HUES6 (cell line): ENCODE measurements around the gene KRTCAP3.
A peak's percentile ranks its signal among the peaks of the same experiment; 100 is the strongest.
"Not testable (repeated sequence)": the region's sequence is repeated elsewhere in the genome, so short reads cannot be mapped to it uniquely, and the experiment has no call there.

Experiments used
- H3K27ac ChIP-seq: 2 replicates; pipeline ENCODE4 v1.7.0; 2013; ENCODE audit warnings: low read depth, mild to moderate bottlenecking, low read length, inconsistent platforms
- H3K27me3 ChIP-seq: 2 replicates; pipeline ENCODE4 v1.6.1; 2013; ENCODE audit warnings: low read length; ENCODE audit not compliant: control insufficient read depth, insufficient read depth
- H3K36me3 ChIP-seq: 2 replicates; pipeline ENCODE4 v1.6.1; 2013; ENCODE audit warnings: low read length; ENCODE audit not compliant: control insufficient read depth, insufficient read depth
- H3K4me1 ChIP-seq: 2 replicates; pipeline ENCODE4 v1.6.1; 2013; ENCODE audit warnings: low read length; ENCODE audit not compliant: control insufficient read depth, insufficient read depth
- H3K4me3 ChIP-seq: 2 replicates; pipeline ENCODE4 v1.5.1; 2013; ENCODE audit warnings: low read depth, low read length
- H3K9ac ChIP-seq: one replicate; pipeline ENCODE4 v1.6.1; 2013; ENCODE audit warnings: mild to moderate bottlenecking, low read length
- H3K9me3 ChIP-seq: 2 replicates; pipeline ENCODE4 v1.6.1; 2013; ENCODE audit warnings: low read depth, low read length; ENCODE audit not compliant: control insufficient read depth, insufficient read depth

The KRTCAP3 gene

DNA sequence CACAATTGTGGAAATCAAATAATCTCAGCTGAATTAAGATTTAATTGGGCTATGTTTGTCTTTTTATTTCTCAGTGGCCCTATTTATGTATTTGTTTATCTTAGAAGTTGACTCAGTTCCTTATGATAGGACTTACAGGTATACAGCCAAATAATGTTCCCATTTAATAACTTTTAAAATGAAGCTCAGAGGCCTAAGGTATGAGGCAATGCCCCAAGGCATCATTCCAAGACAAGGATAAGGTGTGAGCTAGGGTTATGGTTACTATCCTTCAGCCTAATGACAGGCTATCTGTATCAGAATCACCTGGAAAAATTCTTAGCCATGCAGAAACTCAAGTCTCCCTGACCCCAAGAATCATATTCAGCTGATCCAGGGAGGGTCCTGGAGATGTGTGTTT is 21.2 kb upstream of the KRTCAP3 start:
- no peak overlapping the region for H3K9ac ChIP-seq
- no peaks in the 10 kb centered on the region for H3K27me3 ChIP-seq
- H3K27ac ChIP-seq, result no peak overlapping the region
- no peak overlapping the region for H3K4me3 ChIP-seq
- no peaks in the 10 kb centered on the region for H3K9me3 ChIP-seq
- no peaks in the 10 kb centered on the region for H3K4me1 ChIP-seq
- H3K36me3 ChIP-seq, result no peaks in the 10 kb centered on the region

DNA sequence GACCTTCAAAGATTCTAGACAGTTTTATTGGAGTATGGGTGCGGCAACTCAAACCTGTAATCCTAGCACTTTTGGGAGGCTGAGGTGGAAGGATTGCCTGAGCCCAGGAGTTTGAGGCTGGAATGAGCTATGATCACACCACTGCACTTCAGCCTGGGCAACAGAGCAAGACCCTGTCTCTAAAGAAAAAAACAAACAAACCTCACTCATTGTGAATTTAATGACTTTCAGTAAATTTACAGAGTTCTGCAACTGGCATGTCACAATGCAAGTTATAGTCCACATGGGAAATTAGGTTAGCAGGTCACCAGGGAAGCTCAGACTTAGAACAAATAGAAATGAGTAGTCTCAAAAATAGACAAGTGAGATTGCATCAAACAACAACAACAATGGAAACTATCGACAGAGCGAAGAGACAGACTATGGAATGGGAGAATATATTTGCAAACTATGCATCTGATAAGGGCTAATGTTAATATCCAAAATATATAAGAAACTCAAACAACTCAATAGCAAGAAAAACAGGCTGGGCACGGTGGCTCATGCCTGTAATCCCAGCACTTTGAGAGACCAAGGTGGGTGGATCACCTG is 20.4 kb upstream of the KRTCAP3 start:
- Histone ChIP-seq H3K4me3 (no peak overlapping the region), H3K27ac (no peak overlapping the region), H3K27me3 (no peaks in the 10 kb centered on the region), H3K9ac (no peak overlapping the region), H3K36me3 (no peaks in the 10 kb centered on the region), H3K9me3 (no peaks in the 10 kb centered on the region), H3K4me1 (no peaks in the 10 kb centered on the region)

DNA sequence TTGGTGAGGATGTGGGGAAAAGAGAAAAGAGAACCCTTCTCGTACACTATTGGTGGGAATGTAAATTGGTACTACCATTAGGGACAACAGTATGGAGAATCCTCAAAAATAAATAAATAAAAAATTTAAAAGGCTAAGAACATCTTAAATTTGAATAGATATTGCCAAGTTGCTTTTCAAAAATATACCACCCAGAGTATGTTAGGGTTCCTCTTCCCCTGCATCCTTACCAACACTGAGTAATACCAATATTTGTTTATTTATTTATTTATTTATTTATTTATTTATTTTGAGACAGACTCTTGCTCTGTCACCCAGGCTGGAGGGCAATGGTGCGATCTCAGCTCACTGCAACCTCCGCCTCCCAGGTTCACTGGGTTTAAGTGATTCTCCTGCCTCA is 19.2 kb upstream of the KRTCAP3 start:
- Histone ChIP-seq H3K4me3 (no peak overlapping the region), H3K27me3 (no peaks in the 10 kb centered on the region), H3K9me3 (no peaks in the 10 kb centered on the region), H3K27ac (no peak overlapping the region), H3K36me3 (no peaks in the 10 kb centered on the region), H3K4me1 (no peaks in the 10 kb centered on the region), H3K9ac (no peak overlapping the region)

GRCh38 chr2:27425039-27425438 is 17.1 kb upstream of the KRTCAP3 start:
- not testable (repeated sequence) for H3K4me3 ChIP-seq, H3K27ac ChIP-seq, H3K36me3 ChIP-seq, H3K9ac ChIP-seq, H3K9me3 ChIP-seq, H3K4me1 ChIP-seq, H3K27me3 ChIP-seq

DNA sequence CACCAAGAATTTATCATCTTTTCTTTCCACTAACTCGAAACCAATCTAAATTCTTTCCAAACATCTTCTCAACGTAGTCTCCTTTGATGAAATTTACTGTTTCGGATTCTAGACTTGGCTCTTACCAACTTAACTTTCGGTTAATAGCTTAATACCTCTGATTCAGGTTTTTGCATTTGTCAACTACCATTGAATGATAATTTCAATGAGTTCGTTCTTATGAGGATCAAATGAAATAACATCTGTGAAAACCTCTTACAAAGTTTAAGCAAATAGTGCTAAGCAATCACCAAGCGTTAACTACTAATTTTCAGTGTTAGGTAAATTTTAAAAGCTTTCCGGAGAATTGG is 14.3 kb upstream of the KRTCAP3 start:
- Histone ChIP-seq H3K27ac (peak overlapping the region; percentile 92; the same call in 1 of the 2 replicates), H3K4me3 (peak overlapping the region; percentile 97), H3K9ac (peak overlapping the region; percentile 96), H3K27me3 (no peaks in the 10 kb centered on the region), H3K36me3 (no peaks in the 10 kb centered on the region), H3K4me1 (peaks cover 7% of the 10 kb centered on the region; the same call in 1 of the 2 replicates), H3K9me3 (no peaks in the 10 kb centered on the region)

DNA sequence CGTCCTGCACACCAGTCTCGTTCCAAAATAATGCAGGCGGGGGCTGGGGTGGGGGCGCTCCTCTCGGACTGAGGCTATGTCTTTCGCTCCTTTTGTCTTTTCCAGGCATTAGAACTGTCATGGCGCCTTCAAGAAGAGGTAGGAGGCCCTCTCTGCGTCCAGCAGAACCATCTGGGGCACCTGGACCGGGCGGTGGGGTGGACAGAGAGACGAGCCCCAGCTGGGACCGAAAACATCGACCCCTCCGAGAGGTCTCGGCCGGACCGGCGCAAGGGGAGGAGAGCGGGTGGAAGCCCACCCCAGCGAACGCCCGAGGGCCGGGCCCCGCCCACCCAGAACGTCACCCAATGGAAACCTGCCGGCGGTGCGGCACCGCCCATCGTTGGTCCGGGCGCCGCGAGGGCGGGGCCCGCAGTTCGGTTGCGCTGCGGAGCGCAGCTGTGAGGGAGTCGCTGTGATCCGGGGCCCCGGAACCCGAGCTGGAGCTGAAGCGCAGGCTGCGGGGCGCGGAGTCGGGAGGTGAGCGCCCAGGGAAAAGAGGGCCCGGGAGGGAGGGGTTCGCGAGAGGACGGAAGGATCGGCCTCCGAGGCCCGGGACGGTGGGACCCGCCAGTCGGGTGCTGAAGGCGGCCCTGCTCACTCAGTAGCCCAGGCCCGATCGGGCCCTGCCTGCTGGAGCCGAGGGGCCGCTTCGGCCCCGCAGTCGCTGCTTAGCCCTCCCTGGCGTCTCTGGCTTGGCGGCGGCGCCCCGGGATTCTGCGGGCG is 13.8 kb upstream of the KRTCAP3 start, which contains the start of gene NRBP1:
Gene NRBP1 (plus strand): TSS at position 419 of the 765 bp plus-strand sequence. CDS start 4,643 bp downstream, outside the sequence.
- peak within 1 kb of the TSS; percentile 92; the same call in 1 of the 2 replicates for H3K27ac ChIP-seq
- no peaks in the 10 kb centered on the region for H3K9me3 ChIP-seq
- peaks cover 5% of the 10 kb centered on the region for H3K36me3 ChIP-seq
- H3K4me3 ChIP-seq, result peak within 1 kb of the TSS; percentile 97
- H3K4me1 ChIP-seq, result peaks cover 7% of the 10 kb centered on the region; the same call in 1 of the 2 replicates
- peak within 1 kb of the TSS; percentile 96 for H3K9ac ChIP-seq
- H3K27me3 ChIP-seq, result no peaks in the 10 kb centered on the region

GRCh38 chr2:27428978-27429541 is 13.1 kb upstream of the KRTCAP3 start:
- Histone ChIP-seq H3K9me3 (no peaks in the 10 kb centered on the region), H3K4me3 (peak overlapping the region; percentile 97), H3K27ac (peak overlapping the region; percentile 92; the same call in 1 of the 2 replicates), H3K9ac (peak overlapping the region; percentile 96), H3K27me3 (no peaks in the 10 kb centered on the region), H3K36me3 (peaks cover 12% of the 10 kb centered on the region), H3K4me1 (peaks cover 7% of the 10 kb centered on the region; the same call in 1 of the 2 replicates)

DNA sequence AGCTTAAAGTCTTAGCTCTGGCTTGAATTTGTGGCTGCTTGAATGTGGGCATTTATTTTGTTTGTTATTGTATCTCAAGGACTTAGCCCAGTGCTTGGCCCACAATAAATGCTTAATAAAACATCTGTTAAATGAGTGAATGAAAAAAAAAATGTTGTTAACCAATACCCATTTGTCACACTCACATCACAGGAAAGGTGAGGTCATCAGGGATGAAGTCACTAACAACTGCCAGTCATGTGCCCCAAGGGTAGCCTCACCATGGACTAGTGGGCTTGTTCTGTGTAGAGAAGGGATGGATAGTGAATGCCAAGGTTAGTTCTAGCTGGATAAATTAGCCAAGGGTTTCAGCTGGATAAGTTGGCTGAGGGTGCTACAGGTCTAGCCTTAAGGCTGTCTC is 10.8 kb upstream of the KRTCAP3 start:
- Histone ChIP-seq H3K9ac (no peak overlapping the region), H3K4me3 (no peak overlapping the region), H3K36me3 (peaks cover 35% of the 10 kb centered on the region), H3K4me1 (peaks cover 7% of the 10 kb centered on the region; the same call in 1 of the 2 replicates), H3K27ac (no peak overlapping the region), H3K27me3 (no peaks in the 10 kb centered on the region), H3K9me3 (no peaks in the 10 kb centered on the region)

DNA sequence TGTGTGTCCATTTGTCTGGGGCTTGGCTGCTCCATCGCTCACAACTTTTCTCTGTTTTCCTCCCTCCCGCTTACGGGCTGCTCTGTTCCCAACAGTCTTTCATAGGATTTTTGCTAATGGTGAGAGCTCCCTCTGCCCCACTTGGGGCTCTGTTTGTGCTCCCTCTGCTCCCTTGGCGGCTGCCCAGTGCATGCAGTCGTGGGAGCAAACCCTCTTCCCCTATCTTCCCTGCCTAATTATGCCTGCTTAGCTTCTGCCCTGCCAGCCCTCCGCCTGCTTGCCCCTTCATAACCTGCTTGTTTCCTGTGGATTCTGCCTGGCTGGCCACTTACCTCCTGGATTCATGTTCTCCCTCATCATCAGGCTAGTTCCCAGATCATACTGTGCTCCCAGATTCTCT is 6.6 kb upstream of the KRTCAP3 start:
- Histone ChIP-seq H3K27me3 (no peaks in the 10 kb centered on the region), H3K9ac (no peak overlapping the region), H3K4me3 (no peak overlapping the region), H3K4me1 (no peaks in the 10 kb centered on the region; the same call in 1 of the 2 replicates), H3K27ac (no peak overlapping the region), H3K36me3 (peaks cover 68% of the 10 kb centered on the region), H3K9me3 (no peaks in the 10 kb centered on the region)

DNA sequence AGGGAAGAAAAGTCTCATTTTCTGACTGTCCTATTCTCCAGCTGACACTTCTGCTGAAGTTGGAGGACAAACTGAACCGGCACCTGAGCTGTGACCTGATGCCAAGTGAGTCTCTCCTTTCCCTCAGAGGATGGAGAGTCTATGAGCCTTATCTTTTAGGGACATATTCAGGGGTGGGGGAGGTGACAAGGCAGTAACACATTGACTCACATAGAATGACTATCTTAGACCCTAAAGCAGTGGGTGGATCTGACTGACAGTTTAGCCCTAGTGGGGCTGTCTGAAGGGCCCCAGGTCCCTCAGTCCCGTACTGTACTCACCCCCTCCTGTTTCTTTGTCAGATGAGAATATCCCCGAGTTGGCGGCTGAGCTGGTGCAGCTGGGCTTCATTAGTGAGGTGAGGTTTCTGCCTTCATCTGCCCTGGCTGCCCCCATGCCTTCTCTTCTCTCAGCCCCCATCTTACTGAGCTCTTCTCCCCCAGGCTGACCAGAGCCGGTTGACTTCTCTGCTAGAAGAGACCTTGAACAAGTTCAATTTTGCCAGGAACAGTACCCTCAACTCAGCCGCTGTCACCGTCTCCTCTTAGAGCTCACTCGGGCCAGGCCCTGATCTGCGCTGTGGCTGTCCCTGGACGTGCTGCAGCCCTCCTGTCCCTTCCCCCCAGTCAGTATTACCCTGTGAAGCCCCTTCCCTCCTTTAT is 805 bp upstream of the KRTCAP3 start:
- Histone ChIP-seq H3K27ac (no peak overlapping the region), H3K9me3 (no peaks in the 10 kb centered on the region), H3K27me3 (no peaks in the 10 kb centered on the region), H3K36me3 (peaks cover 72% of the 10 kb centered on the region), H3K4me3 (no peak overlapping the region), H3K9ac (peak overlapping the region; percentile 57), H3K4me1 (peaks cover 15% of the 10 kb centered on the region)
